ENCODE results near the gene ANK3.
"Not testable (repeated sequence)": the region's sequence is repeated elsewhere in the genome, so short reads cannot be mapped to it uniquely, and the experiment has no call there.

Gene ANK3

GRCh38 chr10:60073781-60074656, 315.7 kb downstream of the ANK3 start:
- no peak for DNase-seq

GRCh38 chr10:60073397-60073780, 316.3 kb downstream of the ANK3 start:
- no peak for DNase-seq

- no peak for DNase-seq
Measured at GRCh38 chr10:60069311-60069710, 320.4 kb downstream of the ANK3 start.

- no peak for DNase-seq
Measured at GRCh38 chr10:60050366-60050765, 339.3 kb downstream of the ANK3 start.

GRCh38 chr10:60048091-60048501, 341.6 kb downstream of the ANK3 start:
- DNase-seq, result no peak

- no peak for DNase-seq
Measured at GRCh38 chr10:60045571-60045970, 344.1 kb downstream of the ANK3 start.

- no peak for DNase-seq
Measured at GRCh38 chr10:60044971-60045370, 344.7 kb downstream of the ANK3 start.

GRCh38 chr10:60044242-60044641, 345.4 kb downstream of the ANK3 start:
- no peak for DNase-seq

- DNase-seq, result no peak
Measured at GRCh38 chr10:60043561-60044241, 346.0 kb downstream of the ANK3 start.

- no peak for DNase-seq
Measured at GRCh38 chr10:60042914-60043313, 346.8 kb downstream of the ANK3 start.

GRCh38 chr10:60042262-60042661, 347.4 kb downstream of the ANK3 start:
- DNase-seq, result no peak

GRCh38 chr10:60041489-60042133, 348.1 kb downstream of the ANK3 start:
- DNase-seq, result no peak

GRCh38 chr10:60040014-60040662, 349.5 kb downstream of the ANK3 start:
- DNase-seq, result no peak

- no peak for DNase-seq
Measured at GRCh38 chr10:60035984-60036383, 353.7 kb downstream of the ANK3 start.

- not testable (repeated sequence) for DNase-seq
Measured at GRCh38 chr10:60035375-60035774, 354.3 kb downstream of the ANK3 start.

GRCh38 chr10:60032723-60033122, 357.0 kb downstream of the ANK3 start:
- DNase-seq, result peak in 1 of 2 donors; percentile 18

- DNase-seq, result no peak
Measured at GRCh38 chr10:60031664-60032063, 358.0 kb downstream of the ANK3 start.

- DNase-seq, result no peak
Measured at GRCh38 chr10:60031183-60031582, 358.5 kb downstream of the ANK3 start.

- no peak for DNase-seq
Measured at GRCh38 chr10:60029475-60029874, 360.2 kb downstream of the ANK3 start.

GRCh38 chr10:60028081-60028480, 361.6 kb downstream of the ANK3 start:
- no peak for DNase-seq

- no peak for DNase-seq
Measured at GRCh38 chr10:60025279-60025678, 364.4 kb downstream of the ANK3 start.

- no peak for DNase-seq
Measured at GRCh38 chr10:60024506-60024905, 365.2 kb downstream of the ANK3 start.

Data from hippocampal formation (tissue), 2 donors.